Measurements from ENCODE around the gene BDH1.
"Not testable (repeated sequence)": the region's sequence is repeated elsewhere in the genome, so short reads cannot be mapped to it uniquely, and the experiment has no call there.

GRCh38 chr3:197571074-197571879 lies 15.5 kb upstream of the BDH1 start:
- TF ChIP-seq POLR2A (IDR thresholded peaks at IDR 0.05), result not testable (repeated sequence)
- TF ChIP-seq, protein P1, sequence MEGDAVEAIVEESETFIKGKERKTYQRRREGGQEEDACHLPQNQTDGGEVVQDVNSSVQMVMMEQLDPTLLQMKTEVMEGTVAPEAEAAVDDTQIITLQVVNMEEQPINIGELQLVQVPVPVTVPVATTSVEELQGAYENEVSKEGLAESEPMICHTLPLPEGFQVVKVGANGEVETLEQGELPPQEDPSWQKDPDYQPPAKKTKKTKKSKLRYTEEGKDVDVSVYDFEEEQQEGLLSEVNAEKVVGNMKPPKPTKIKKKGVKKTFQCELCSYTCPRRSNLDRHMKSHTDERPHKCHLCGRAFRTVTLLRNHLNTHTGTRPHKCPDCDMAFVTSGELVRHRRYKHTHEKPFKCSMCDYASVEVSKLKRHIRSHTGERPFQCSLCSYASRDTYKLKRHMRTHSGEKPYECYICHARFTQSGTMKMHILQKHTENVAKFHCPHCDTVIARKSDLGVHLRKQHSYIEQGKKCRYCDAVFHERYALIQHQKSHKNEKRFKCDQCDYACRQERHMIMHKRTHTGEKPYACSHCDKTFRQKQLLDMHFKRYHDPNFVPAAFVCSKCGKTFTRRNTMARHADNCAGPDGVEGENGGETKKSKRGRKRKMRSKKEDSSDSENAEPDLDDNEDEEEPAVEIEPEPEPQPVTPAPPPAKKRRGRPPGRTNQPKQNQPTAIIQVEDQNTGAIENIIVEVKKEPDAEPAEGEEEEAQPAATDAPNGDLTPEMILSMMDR (IDR thresholded peaks at IDR 0.05), result not testable (repeated sequence)
